Adrenal gland (tissue), 12 donors: ENCODE data around the gene TBC1D10A. TPM values are rescaled to one million over a fixed set of nuclear protein-coding genes. Genes with fewer than 3 reads are reported as not detected.

Experiments
- DNase-seq, 7 donors: peaks; one replicate each; pipeline ENCODE4 v3.0.0-alpha.2; 2019 to 2020
- H3K27ac ChIP-seq, 5 donors: fragments of 200-600 bp; sonication (generic) in 4 of 5; 1 replicate in 3 of 5; 2 replicates in 2 of 5; pipeline versions ENCODE4 v1.5.1 to v1.8.0; 2016 to 2020; ENCODE audit warnings: mild to moderate bottlenecking in 1 of 5
- H3K27me3 ChIP-seq: fragments of 200-600 bp; 2 replicates; pipeline ENCODE4 v1.8.0; 2021
- H3K36me3 ChIP-seq, 2 donors: fragments of 200-600 bp; replicated peaks in 1 of 2; 1 replicate in 1 of 2; 2 replicates in 1 of 2; pipeline versions ENCODE4 v1.5.1 to v1.8.0; 2018 to 2022
- H3K4me1 ChIP-seq, 2 donors: fragments of 200-600 bp; replicated peaks in 1 of 2; 1 replicate in 1 of 2; 2 replicates in 1 of 2; pipeline versions ENCODE4 v1.5.1 to v1.8.0; 2018 to 2021
- H3K4me3 ChIP-seq, 4 donors: fragments of 200-600 bp; sonication (generic) in 3 of 4; one replicate each; pipeline ENCODE4 v1.5.1; 2016 to 2018
- H3K9me3 ChIP-seq, 3 donors: fragments of 200-600 bp; sonication (generic) in 1 of 3; replicated peaks in 1 of 3; 1 replicate in 2 of 3; 2 replicates in 1 of 3; pipeline versions ENCODE4 v1.5.1 to v1.8.0; 2016 to 2021
- POLR2A ChIP-seq, 2 donors: fragments of 450-650 bp; IDR thresholded peaks; one replicate each; pipeline ENCODE4 v1.6.1; 2017; ENCODE audit warnings: antibody characterized with exemption in 2 of 2, mild to moderate bottlenecking in 2 of 2, moderate library complexity in 1 of 2
- WGBS, 4 donors: extraction: QIAGEN DNeasy Blood & Tissue Kit in 2 of 4; methylation state at CpG; one replicate each; pipeline versions ENCODE4 v1.1.5 to v1.1.7; 2013 to 2017; 5-methylcytosine and 5-hydroxymethylcytosine counted together
- intact Hi-C, 2 donors: fragments of 100-400 bp; cut with DNase I; formaldehyde crosslinking; loops; one replicate each; pipeline versions ENCODE4 v1.14.1 to v1.15.0; 2022 to 2023
- polyA plus RNA-seq, 3 donors: library from polyadenylated mRNA; stranded (reverse); fragments of 200-250 nt in 2 of 3; fragments of 350-450 nt in 1 of 3; fragmentation: Illumina TruSeq in 1 of 3; extraction: RNeasy Lipid Tissue Mini Kit (QIAGEN cat#74804) in 1 of 3; gene quantifications; one replicate each; pipeline ENCODE4 v1.2.3, GENCODE V29; 2013 to 2014
- total RNA-seq, 9 donors: library from RNA; depleted of rRNA in 4 of 9; stranded (reverse); fragments of >200 nt in 4 of 9; fragments of 120-200 nt in 1 of 9; fragmentation: NEBNext Ultra II Directional in 1 of 9; extraction: Animal tissue kit (Norgen Biotek cat#: 25700) in 1 of 9; gene quantifications; one replicate each; pipeline versions ENCODE4 v1.1.0 to v1.2.4, GENCODE V29; 2013 to 2023
- TF ChIP-seq, protein P1 (sequence below), 6 experiments: fragments of 450-650 bp in 4 of 6; fragments of 200-600 bp in 2 of 6; sonication (generic) in 1 of 6; IDR thresholded peaks; 1 replicate in 5 of 6; 2 replicates in 1 of 6; pipeline versions ENCODE4 v1.5.1 to v1.8.0; 2016 to 2021; ENCODE audit warnings: antibody characterized with exemption in 6 of 6, mild to moderate bottlenecking in 2 of 6, moderate library complexity in 1 of 6
- donor health status: healthy with polysubstance abuse.
- donor health status: Bipolar disorder and iron deficiency.
- donor health status: DM: yes; HTN: yes; CAD: no.
- donor health status: DM: no; HTN: no; CAD: no.
- donor health status: DM: no; HTN: no; CAD: no.
- donor health status: DM: yes; HTN: yes; CAD: no.

Gene TBC1D10A
- total and polyA plus RNA-seq, 12 donors = 11.7 to 55.0 (median 29.6) TPM

DNA sequence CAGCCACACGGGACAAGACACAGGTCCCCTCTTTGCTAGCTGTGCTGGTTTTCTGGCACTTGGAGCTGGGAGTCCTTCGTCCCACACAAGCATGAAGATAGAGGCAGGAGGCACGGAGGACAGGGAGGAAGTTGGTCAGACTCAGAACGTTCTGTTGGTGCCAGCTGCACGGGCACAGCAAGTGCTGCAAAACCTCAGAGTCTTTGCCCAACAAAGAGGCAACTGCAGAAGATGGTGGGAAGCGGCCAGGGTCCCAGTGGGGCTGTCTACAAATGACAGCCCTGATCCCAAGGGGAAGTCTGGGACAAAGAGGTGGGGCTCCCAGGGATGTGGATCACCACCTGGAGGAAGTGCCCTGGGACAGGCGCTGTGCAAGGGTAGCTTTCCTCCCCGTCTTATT lies 50.7 kb downstream of the TBC1D10A start:
- no peaks in the 10 kb centered on the region for H3K27me3 ChIP-seq
- H3K27ac ChIP-seq = peak overlapping the region in 1 of 5 donors; percentile 49
- no peaks in the 10 kb centered on the region for H3K9me3 ChIP-seq
- no peak overlapping the region for H3K4me3 ChIP-seq
- DNase-seq = no peak
- intact Hi-C loops = no loop called here
- WGBS, 4 donors = 66 to 84% (median 77%) methylated on average over 8 of the region's 8 CpGs
- peaks cover 7 to 21% of the 10 kb centered on the region in 2 donors for H3K4me1 ChIP-seq
- TF ChIP-seq, protein P1, sequence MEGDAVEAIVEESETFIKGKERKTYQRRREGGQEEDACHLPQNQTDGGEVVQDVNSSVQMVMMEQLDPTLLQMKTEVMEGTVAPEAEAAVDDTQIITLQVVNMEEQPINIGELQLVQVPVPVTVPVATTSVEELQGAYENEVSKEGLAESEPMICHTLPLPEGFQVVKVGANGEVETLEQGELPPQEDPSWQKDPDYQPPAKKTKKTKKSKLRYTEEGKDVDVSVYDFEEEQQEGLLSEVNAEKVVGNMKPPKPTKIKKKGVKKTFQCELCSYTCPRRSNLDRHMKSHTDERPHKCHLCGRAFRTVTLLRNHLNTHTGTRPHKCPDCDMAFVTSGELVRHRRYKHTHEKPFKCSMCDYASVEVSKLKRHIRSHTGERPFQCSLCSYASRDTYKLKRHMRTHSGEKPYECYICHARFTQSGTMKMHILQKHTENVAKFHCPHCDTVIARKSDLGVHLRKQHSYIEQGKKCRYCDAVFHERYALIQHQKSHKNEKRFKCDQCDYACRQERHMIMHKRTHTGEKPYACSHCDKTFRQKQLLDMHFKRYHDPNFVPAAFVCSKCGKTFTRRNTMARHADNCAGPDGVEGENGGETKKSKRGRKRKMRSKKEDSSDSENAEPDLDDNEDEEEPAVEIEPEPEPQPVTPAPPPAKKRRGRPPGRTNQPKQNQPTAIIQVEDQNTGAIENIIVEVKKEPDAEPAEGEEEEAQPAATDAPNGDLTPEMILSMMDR (IDR thresholded peaks at IDR 0.05) = no peak
- no peak for TF ChIP-seq POLR2A (IDR thresholded peaks at IDR 0.05)
- H3K36me3 ChIP-seq = no peaks in the 10 kb centered on the region

DNA sequence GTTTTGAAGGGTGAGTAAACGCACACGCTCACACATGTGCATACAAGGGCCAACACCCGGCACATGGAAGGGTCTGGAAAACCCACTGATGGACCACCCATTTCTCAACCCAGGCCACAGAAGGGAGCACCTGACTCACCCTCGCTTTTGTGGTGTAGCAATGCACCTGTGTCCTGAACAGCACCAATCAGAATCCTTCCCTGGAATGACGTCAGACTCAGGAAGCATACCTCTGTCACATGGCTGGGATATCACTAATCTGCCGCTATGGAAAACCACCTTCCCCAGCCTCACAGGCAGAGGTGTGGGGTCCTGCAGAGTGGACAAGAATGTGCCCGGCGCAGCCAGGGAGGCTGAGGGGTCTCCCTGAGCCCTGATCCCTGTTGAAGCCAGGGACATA lies 51.1 kb downstream of the TBC1D10A start:
- peaks cover 7 to 21% of the 10 kb centered on the region in 2 donors for H3K4me1 ChIP-seq
- no peak for DNase-seq
- intact Hi-C loops = no loop called here
- H3K27ac ChIP-seq = peak overlapping the region in 1 of 5 donors; percentile 49
- H3K36me3 ChIP-seq = no peaks in the 10 kb centered on the region
- no peaks in the 10 kb centered on the region for H3K9me3 ChIP-seq
- 65 to 80% (median 76%) methylated on average over 7 to 8 of the region's 8 CpGs for WGBS, 4 donors
- TF ChIP-seq POLR2A (IDR thresholded peaks at IDR 0.05) = no peak
- TF ChIP-seq, protein P1 (IDR thresholded peaks at IDR 0.05) = no peak
- no peaks in the 10 kb centered on the region for H3K27me3 ChIP-seq
- no peak overlapping the region for H3K4me3 ChIP-seq

DNA sequence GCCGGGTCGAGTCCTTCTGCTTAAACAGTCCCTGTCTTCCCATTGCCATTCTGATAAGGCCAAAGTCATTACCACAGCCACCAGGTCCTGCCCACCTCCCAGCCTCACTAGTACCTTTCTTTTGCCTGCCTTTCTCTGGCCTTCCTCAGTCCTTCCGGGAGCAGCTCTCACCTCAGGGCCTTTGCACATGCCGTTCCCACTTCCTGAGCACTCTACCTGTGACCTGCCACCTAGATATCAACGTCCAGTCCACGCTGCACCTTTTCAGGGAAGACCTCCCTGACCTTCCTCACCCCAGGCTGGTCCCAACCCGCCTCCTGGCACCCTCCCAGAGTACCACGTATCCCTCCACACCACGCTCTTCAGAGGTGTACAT lies 52.3 kb downstream of the TBC1D10A start:
- H3K36me3 ChIP-seq = no peaks in the 10 kb centered on the region
- H3K27ac ChIP-seq = no peak overlapping the region
- intact Hi-C loops = no loop called here
- peaks cover 7 to 21% of the 10 kb centered on the region in 2 donors for H3K4me1 ChIP-seq
- no peak overlapping the region for H3K4me3 ChIP-seq
- no peaks in the 10 kb centered on the region for H3K9me3 ChIP-seq
- 90 to 94% (median 91%) methylated on average over 9 of the region's 9 CpGs for WGBS, 4 donors
- DNase-seq = no peak
- no peak for TF ChIP-seq POLR2A (IDR thresholded peaks at IDR 0.05)
- TF ChIP-seq, protein P1 (IDR thresholded peaks at IDR 0.05) = no peak
- no peaks in the 10 kb centered on the region for H3K27me3 ChIP-seq

DNA sequence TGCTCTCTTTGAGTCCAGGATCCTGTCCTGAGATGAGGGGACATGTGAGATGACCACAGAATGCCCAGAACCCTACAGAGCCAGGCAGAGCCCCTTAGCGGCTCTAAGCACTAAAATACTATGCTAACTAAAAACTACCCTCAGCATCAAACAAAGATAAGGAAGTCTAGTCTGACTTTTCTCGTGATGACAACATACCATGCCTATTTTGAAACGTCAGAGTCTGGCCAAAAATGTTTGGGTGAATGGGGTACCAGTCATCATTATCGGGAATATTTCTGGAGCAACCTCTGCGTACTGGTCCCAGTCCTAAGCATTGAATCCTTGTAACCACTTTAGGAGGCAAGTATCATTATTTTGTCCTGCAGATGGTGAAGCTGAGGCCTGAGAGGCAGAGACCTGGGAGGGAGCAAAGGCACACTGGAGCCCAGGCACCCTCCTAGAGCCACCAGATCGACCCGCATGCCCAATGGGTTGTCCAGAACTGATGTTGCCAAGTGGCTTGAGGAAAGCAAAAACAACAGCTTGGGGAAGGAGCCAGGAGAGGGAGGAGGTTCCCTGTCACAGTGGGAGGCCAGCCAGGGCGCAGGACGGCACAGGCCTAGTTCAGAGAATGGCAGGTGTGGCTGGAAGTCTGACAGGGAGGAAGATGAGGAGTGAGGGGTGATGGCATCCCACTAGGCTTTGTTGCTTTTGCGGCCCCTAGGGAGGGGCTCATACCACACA lies 52.9 kb downstream of the TBC1D10A start:
- no peaks in the 10 kb centered on the region for H3K9me3 ChIP-seq
- H3K4me3 ChIP-seq = no peak overlapping the region
- WGBS, 4 donors = 62 to 82% (median 64%) methylated on average over 9 to 10 of the region's 10 CpGs
- H3K27me3 ChIP-seq = no peaks in the 10 kb centered on the region
- intact Hi-C loops = no loop called here
- H3K27ac ChIP-seq = no peak overlapping the region
- no peak for TF ChIP-seq POLR2A (IDR thresholded peaks at IDR 0.05)
- TF ChIP-seq, protein P1 (IDR thresholded peaks at IDR 0.05) = no peak
- H3K36me3 ChIP-seq = no peaks in the 10 kb centered on the region
- DNase-seq = no peak
- peaks cover 6 to 21% of the 10 kb centered on the region in 2 donors for H3K4me1 ChIP-seq
